Ishikawa (cell line): ENCODE results near the gene SLC22A8.

Experiments used
- CREB1 ChIP-seq: IDR thresholded peaks from 2 replicates; pipeline ENCODE4 v1.6.1; 2012; ENCODE audit warnings: low read depth
- EP300 ChIP-seq: IDR thresholded peaks from 2 replicates; pipeline ENCODE4 v1.6.1; 2012; ENCODE audit warnings: borderline replicate concordance
- RAD21 ChIP-seq: IDR thresholded peaks from 2 replicates; pipeline ENCODE4 v1.6.1; 2012; ENCODE audit warnings: low read depth
- TAF1 ChIP-seq: IDR thresholded peaks from 2 replicates; pipeline ENCODE4 v1.6.1; 2012; ENCODE audit warnings: low read depth, mild to moderate bottlenecking
- YY1 ChIP-seq: IDR thresholded peaks from 2 replicates; pipeline ENCODE4 v1.6.1; 2012; ENCODE audit warnings: low read depth
- ZBTB7A ChIP-seq: IDR thresholded peaks from 2 replicates; pipeline ENCODE4 v1.6.1; 2012; ENCODE audit warnings: low read depth
- TF ChIP-seq, protein P1 (sequence below): IDR thresholded peaks from 2 replicates; pipeline ENCODE4 v1.6.1; 2012
- TF ChIP-seq, protein P2 (sequence below): IDR thresholded peaks from 2 replicates; pipeline ENCODE4 v1.6.1; 2012; ENCODE audit warnings: low read depth, mild to moderate bottlenecking
- TF ChIP-seq, protein P3 (sequence below): IDR thresholded peaks from 2 replicates; pipeline ENCODE4 v1.6.1; 2012

DNA sequence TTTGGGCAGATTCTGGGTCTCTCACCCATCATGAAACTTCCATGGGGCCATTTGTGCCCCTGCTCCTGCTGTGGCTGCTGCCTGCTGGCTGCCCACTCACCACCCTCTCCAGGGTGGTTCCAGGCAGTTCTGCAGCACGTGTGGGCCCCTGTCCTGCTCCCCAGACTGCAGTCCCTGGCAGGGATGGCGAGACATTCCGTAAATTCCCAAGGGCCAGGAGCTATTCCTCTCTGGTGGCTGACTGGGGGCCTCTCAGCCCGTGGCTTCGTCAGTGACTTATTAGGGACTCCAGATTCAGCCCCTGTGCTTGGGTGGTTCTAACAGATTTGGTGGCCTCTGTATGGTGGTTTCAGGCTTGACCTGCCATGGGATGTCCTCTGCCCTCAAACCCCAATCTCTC lies 3.9 kb upstream of the SLC22A8 start:
- TF ChIP-seq ZBTB7A = no peak
- TF ChIP-seq, protein P1, sequence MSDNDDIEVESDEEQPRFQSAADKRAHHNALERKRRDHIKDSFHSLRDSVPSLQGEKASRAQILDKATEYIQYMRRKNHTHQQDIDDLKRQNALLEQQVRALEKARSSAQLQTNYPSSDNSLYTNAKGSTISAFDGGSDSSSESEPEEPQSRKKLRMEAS = no peak
- TF ChIP-seq RAD21 = no peak
- no peak for TF ChIP-seq YY1
- no peak for TF ChIP-seq EP300
- no peak for TF ChIP-seq TAF1
- TF ChIP-seq, protein P2, sequence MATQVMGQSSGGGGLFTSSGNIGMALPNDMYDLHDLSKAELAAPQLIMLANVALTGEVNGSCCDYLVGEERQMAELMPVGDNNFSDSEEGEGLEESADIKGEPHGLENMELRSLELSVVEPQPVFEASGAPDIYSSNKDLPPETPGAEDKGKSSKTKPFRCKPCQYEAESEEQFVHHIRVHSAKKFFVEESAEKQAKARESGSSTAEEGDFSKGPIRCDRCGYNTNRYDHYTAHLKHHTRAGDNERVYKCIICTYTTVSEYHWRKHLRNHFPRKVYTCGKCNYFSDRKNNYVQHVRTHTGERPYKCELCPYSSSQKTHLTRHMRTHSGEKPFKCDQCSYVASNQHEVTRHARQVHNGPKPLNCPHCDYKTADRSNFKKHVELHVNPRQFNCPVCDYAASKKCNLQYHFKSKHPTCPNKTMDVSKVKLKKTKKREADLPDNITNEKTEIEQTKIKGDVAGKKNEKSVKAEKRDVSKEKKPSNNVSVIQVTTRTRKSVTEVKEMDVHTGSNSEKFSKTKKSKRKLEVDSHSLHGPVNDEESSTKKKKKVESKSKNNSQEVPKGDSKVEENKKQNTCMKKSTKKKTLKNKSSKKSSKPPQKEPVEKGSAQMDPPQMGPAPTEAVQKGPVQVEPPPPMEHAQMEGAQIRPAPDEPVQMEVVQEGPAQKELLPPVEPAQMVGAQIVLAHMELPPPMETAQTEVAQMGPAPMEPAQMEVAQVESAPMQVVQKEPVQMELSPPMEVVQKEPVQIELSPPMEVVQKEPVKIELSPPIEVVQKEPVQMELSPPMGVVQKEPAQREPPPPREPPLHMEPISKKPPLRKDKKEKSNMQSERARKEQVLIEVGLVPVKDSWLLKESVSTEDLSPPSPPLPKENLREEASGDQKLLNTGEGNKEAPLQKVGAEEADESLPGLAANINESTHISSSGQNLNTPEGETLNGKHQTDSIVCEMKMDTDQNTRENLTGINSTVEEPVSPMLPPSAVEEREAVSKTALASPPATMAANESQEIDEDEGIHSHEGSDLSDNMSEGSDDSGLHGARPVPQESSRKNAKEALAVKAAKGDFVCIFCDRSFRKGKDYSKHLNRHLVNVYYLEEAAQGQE = no peak
- TF ChIP-seq CREB1 = no peak
- TF ChIP-seq, protein P3, sequence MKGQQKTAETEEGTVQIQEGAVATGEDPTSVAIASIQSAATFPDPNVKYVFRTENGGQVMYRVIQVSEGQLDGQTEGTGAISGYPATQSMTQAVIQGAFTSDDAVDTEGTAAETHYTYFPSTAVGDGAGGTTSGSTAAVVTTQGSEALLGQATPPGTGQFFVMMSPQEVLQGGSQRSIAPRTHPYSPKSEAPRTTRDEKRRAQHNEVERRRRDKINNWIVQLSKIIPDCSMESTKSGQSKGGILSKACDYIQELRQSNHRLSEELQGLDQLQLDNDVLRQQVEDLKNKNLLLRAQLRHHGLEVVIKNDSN = no peak
